Measurements from ENCODE around the gene RNF152. TPM values are rescaled to one million over a fixed set of nuclear protein-coding genes. Genes with fewer than 3 reads are reported as not detected.

Gene RNF152
- total RNA-seq, 1 experiment from 2014 or later: 3.6 TPM

GRCh38 chr18:61896757-61897156 is 4.0 kb upstream of the RNF152 start:
- intact Hi-C loops (cut with micrococcal nuclease; ENCODE audit: unreplicated experiment): no loop called here

GRCh38 chr18:61896118-61896517 is 3.3 kb upstream of the RNF152 start:
- Histone ChIP-seq H3K4me1 (ENCODE audit: insufficient read depth, low read length, poor library complexity, severe bottlenecking) (no peaks in the 10 kb centered on the region), H3K4me3 (ENCODE audit: low read depth, low read length, poor library complexity, severe bottlenecking) (no peak overlapping the region), H3K27ac (ENCODE audit: low read depth, low read length, poor library complexity, severe bottlenecking) (no peak overlapping the region), H3K27me3 (replicated peaks; ENCODE audit: insufficient read depth, low read depth, low read length, poor library complexity) (no peaks in the 10 kb centered on the region), H3K9me3 (ENCODE audit: low read depth, low read length, poor library complexity, severe bottlenecking) (no peaks in the 10 kb centered on the region), H3K36me3 (ENCODE audit: insufficient read depth, low read length, poor library complexity, severe bottlenecking) (no peaks in the 10 kb centered on the region)
- DNase-seq (ENCODE audit: low spot score): no peak
- ChIA-PET POLR2A (ENCODE audit: low non-redundant PET) (no interaction called here), CTCF (no interaction called here)
- intact Hi-C loops (cut with micrococcal nuclease; ENCODE audit: unreplicated experiment): no loop called here
- TF ChIP-seq CTCF (conservative IDR thresholded peaks at IDR 0.05; ENCODE audit: low read depth, low read length) (no peak), EZH2 (IDR thresholded peaks at IDR 0.05; ENCODE audit: borderline replicate concordance, low read depth, low read length, poor library complexity, severe bottlenecking) (no peak)
- no TSS peak for BruUV-seq (replicated peaks)

More at GRCh38 chr18:61896757-61897156, 4.0 kb upstream of the RNF152 start:
- H3K9me3 ChIP-seq (ENCODE audit: low read depth, low read length, poor library complexity, severe bottlenecking): no peaks in the 10 kb centered on the region
- H3K36me3 ChIP-seq (ENCODE audit: insufficient read depth, low read length, poor library complexity, severe bottlenecking): no peaks in the 10 kb centered on the region
- H3K27me3 ChIP-seq (replicated peaks; ENCODE audit: insufficient read depth, low read depth, low read length, poor library complexity): no peaks in the 10 kb centered on the region
- H3K27ac ChIP-seq (ENCODE audit: low read depth, low read length, poor library complexity, severe bottlenecking): no peak overlapping the region
- H3K4me1 ChIP-seq (ENCODE audit: insufficient read depth, low read length, poor library complexity, severe bottlenecking): no peaks in the 10 kb centered on the region
- POLR2A ChIA-PET (ENCODE audit: low non-redundant PET): no interaction called here
- H3K4me3 ChIP-seq (ENCODE audit: low read depth, low read length, poor library complexity, severe bottlenecking): no peak overlapping the region
- CTCF ChIA-PET: no interaction called here
- no TSS peak for BruUV-seq (replicated peaks)
- TF ChIP-seq CTCF (conservative IDR thresholded peaks at IDR 0.05; ENCODE audit: low read depth, low read length) (no peak), EZH2 (IDR thresholded peaks at IDR 0.05; ENCODE audit: borderline replicate concordance, low read depth, low read length, poor library complexity, severe bottlenecking) (no peak)
- DNase-seq (ENCODE audit: low spot score): no peak

- no peak overlapping the region for H3K27ac ChIP-seq (ENCODE audit: low read depth, low read length, poor library complexity, severe bottlenecking)
These were observed 2.1 kb upstream of the RNF152 start for GRCh38 chr18:61894751-61895524.

More at GRCh38 chr18:61894751-61895524, 2.1 kb upstream of the RNF152 start:
- no peaks in the 10 kb centered on the region for H3K36me3 ChIP-seq (ENCODE audit: insufficient read depth, low read length, poor library complexity, severe bottlenecking)
- intact Hi-C loops (cut with micrococcal nuclease; ENCODE audit: unreplicated experiment): loop anchor here (2.0 kb wide), 1 partner anchor 344 kb away; no protein-coding TSS in a partner anchor
- no peaks in the 10 kb centered on the region for H3K4me1 ChIP-seq (ENCODE audit: insufficient read depth, low read length, poor library complexity, severe bottlenecking)
- CTCF ChIA-PET: interaction anchor here (0.7 to 1.4 kb wide), 2 partner anchors 288 to 289 kb away, joined by 4 to 10 read pairs; no protein-coding TSS in a partner anchor
- POLR2A ChIA-PET (ENCODE audit: low non-redundant PET): no interaction called here
- DNase-seq (ENCODE audit: low spot score): no peak
- peak overlapping the region; percentile 78 for H3K4me3 ChIP-seq (ENCODE audit: low read depth, low read length, poor library complexity, severe bottlenecking)
- TF ChIP-seq EZH2 (IDR thresholded peaks at IDR 0.05; ENCODE audit: borderline replicate concordance, low read depth, low read length, poor library complexity, severe bottlenecking): no peak
- TF ChIP-seq CTCF (conservative IDR thresholded peaks at IDR 0.05; ENCODE audit: low read depth, low read length): no peak
- no peaks in the 10 kb centered on the region for H3K9me3 ChIP-seq (ENCODE audit: low read depth, low read length, poor library complexity, severe bottlenecking)
- no peaks in the 10 kb centered on the region for H3K27me3 ChIP-seq (replicated peaks; ENCODE audit: insufficient read depth, low read depth, low read length, poor library complexity)
- BruUV-seq (replicated peaks): no TSS peak
